Liver (tissue), 3 donors: ENCODE results near the gene PBLD.

Experiments
- RXRA ChIP-seq, 2 donors: IDR thresholded peaks; 2 replicates each; pipeline ENCODE4 v1.6.1; 2017 to 2018; ENCODE audit warnings: antibody characterized with exemption in 2 of 2, mild to moderate bottlenecking in 1 of 2
- TF ChIP-seq, protein P1 (sequence below): fragments of 150-350 bp; IDR thresholded peaks from 2 replicates; pipeline ENCODE4 v1.5.1; 2017; ENCODE audit warnings: improper control_type of control experiment, low read depth, low read length; ENCODE audit not compliant: missing input control
- donor health status: healthy.
- donor health status: healthy.

DNA sequence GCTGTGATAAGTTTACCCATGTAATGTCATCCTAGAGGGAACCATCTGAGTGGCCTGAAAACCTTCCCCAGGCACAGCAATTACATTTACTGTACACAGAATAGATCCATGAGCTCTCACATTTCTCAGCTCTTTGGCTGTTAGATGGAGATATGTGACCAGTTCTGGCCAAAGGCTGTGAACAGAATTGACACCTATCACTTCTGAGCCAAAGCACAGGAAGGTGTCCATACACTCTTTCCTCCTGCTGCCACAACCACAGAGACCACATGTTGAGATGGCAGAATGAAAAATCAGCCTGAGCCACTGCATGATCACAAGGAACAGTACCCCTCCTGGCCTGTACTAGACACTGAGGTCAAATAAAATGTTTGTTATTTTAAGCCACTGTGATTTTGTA is 56.5 kb downstream of the PBLD start:
- TF ChIP-seq, protein P1, sequence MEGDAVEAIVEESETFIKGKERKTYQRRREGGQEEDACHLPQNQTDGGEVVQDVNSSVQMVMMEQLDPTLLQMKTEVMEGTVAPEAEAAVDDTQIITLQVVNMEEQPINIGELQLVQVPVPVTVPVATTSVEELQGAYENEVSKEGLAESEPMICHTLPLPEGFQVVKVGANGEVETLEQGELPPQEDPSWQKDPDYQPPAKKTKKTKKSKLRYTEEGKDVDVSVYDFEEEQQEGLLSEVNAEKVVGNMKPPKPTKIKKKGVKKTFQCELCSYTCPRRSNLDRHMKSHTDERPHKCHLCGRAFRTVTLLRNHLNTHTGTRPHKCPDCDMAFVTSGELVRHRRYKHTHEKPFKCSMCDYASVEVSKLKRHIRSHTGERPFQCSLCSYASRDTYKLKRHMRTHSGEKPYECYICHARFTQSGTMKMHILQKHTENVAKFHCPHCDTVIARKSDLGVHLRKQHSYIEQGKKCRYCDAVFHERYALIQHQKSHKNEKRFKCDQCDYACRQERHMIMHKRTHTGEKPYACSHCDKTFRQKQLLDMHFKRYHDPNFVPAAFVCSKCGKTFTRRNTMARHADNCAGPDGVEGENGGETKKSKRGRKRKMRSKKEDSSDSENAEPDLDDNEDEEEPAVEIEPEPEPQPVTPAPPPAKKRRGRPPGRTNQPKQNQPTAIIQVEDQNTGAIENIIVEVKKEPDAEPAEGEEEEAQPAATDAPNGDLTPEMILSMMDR, result no peak
- no peak for TF ChIP-seq RXRA (IDR thresholded peaks at IDR 0.05)
